ENCODE results near the gene NUP210L.

- TF ChIP-seq SUZ12 (IDR thresholded peaks at IDR 0.05): no peak
- TF ChIP-seq ARNT (IDR thresholded peaks at IDR 0.05): no peak
- TF ChIP-seq, protein P1, sequence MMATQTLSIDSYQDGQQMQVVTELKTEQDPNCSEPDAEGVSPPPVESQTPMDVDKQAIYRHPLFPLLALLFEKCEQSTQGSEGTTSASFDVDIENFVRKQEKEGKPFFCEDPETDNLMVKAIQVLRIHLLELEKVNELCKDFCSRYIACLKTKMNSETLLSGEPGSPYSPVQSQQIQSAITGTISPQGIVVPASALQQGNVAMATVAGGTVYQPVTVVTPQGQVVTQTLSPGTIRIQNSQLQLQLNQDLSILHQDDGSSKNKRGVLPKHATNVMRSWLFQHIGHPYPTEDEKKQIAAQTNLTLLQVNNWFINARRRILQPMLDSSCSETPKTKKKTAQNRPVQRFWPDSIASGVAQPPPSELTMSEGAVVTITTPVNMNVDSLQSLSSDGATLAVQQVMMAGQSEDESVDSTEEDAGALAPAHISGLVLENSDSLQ (IDR thresholded peaks at IDR 0.05): no peak
- no peak for TF ChIP-seq FOXM1 (IDR thresholded peaks at IDR 0.05; ENCODE audit: borderline replicate concordance)
- no peak for TF ChIP-seq TARDBP (IDR thresholded peaks at IDR 0.05)
- no peak for TF ChIP-seq BHLHE40 (IDR thresholded peaks at IDR 0.05; ENCODE audit: borderline replicate concordance)
- TF ChIP-seq FOXA1 (IDR thresholded peaks at IDR 0.05): no peak
- no peak for TF ChIP-seq ELF4 (IDR thresholded peaks at IDR 0.05)
These were observed 168.7 kb downstream of the NUP210L start, which contains the start of gene RAB13 for GRCh38 chr1:153985941-153986761.

All from HEK293T (cell line).